Transverse colon (tissue), 4 donors: ENCODE measurements around the gene NLRP5. TPM values are rescaled to one million over a fixed set of nuclear protein-coding genes. Genes with fewer than 3 reads are reported as not detected.
"Not testable (repeated sequence)": the region's sequence is repeated elsewhere in the genome, so short reads cannot be mapped to it uniquely, and the experiment has no call there.

ENCODE experiments used
- DNase-seq: peaks from one replicate; pipeline ENCODE4 v3.0.0-alpha.2; 2019
- H3K27ac ChIP-seq, 4 donors: fragments of 200-600 bp; sonication (generic); 2 replicates each; pipeline ENCODE4 v1.5.1; 2016 to 2018; ENCODE audit warnings: inconsistent platforms in 4 of 4
- H3K27me3 ChIP-seq: fragments of 200-600 bp; sonication (generic); 2 replicates; pipeline ENCODE4 v1.5.1; 2017; ENCODE audit warnings: inconsistent platforms
- H3K36me3 ChIP-seq, 4 donors: fragments of 200-600 bp; sonication (generic); 2 replicates each; pipeline ENCODE4 v1.5.1; 2017 to 2019; ENCODE audit warnings: inconsistent platforms in 4 of 4
- H3K4me1 ChIP-seq, 4 donors: fragments of 200-600 bp; sonication (generic); 2 replicates each; pipeline ENCODE4 v1.5.1; 2017 to 2020; ENCODE audit warnings: inconsistent platforms in 4 of 4
- H3K4me3 ChIP-seq, 4 donors: fragments of 200-600 bp; sonication (generic); 1 replicate in 1 of 4; 2 replicates in 3 of 4; pipeline versions ENCODE4 v1.5.1 to v1.6.1; 2017 to 2019; ENCODE audit warnings: inconsistent platforms in 4 of 4
- H3K9me3 ChIP-seq, 2 donors: fragments of 200-600 bp; sonication (generic); 2 replicates each; pipeline ENCODE4 v1.5.1; 2017 to 2019; ENCODE audit warnings: inconsistent platforms in 2 of 2
- EP300 ChIP-seq: sonication (generic); formaldehyde crosslinking; IDR thresholded peaks from one replicate; pipeline ENCODE4 v1.6.1; 2017; ENCODE audit warnings: antibody characterized with exemption, low read depth
- POLR2A ChIP-seq: fragments of 450-650 bp; IDR thresholded peaks from one replicate; pipeline ENCODE4 v1.6.1; 2016; ENCODE audit warnings: antibody characterized with exemption, mild to moderate bottlenecking, moderate library complexity
- POLR2AphosphoS5 ChIP-seq, 3 donors: sonication (generic); formaldehyde crosslinking; IDR thresholded peaks; one replicate each; pipeline ENCODE4 v1.6.1; 2016; ENCODE audit warnings: antibody characterized with exemption in 3 of 3
- WGBS, 2 donors: methylation state at CpG; one replicate each; pipeline ENCODE4 v1.1.5; 2018; ENCODE audit warnings: low coverage in 1 of 2; 5-methylcytosine and 5-hydroxymethylcytosine counted together
- in situ Hi-C, 4 donors: fragments of 200-750 bp; cut with MboI; loops; one replicate each; pipeline versions ENCODE4 v1.15.0 to v1.15.1; 2017; ENCODE audit warnings: low sequenced_read_pairs in 3 of 4, low pct_ligation_motif_present in 1 of 4, low pct_unique_long_range_greater_than_20kb in 1 of 4
- intact Hi-C: fragments of 100-400 bp; cut with DNase I; formaldehyde crosslinking; loops from one replicate; pipeline ENCODE4 v1.15.1; 2023; ENCODE audit warnings: low total_unique reads
- total RNA-seq, 4 donors: library from RNA; depleted of rRNA; stranded (reverse); fragments of >200 nt; gene quantifications; one replicate each; pipeline ENCODE4 v1.1.0, GENCODE V29; 2016
- TF ChIP-seq, protein P1 (sequence below), 5 experiments: fragments of 200-600 bp in 3 of 5; fragments of 450-650 bp in 2 of 5; sonication (generic) in 3 of 5; IDR thresholded peaks; 1 replicate in 2 of 5; 2 replicates in 3 of 5; pipeline ENCODE4 v1.5.1; 2016 to 2017; ENCODE audit warnings: antibody characterized with exemption in 5 of 5, inconsistent platforms in 3 of 5, mild to moderate bottlenecking in 2 of 5, moderate library complexity in 1 of 5

NLRP5 gene
- total RNA-seq, 4 donors from 2014 or later, result not detected

DNA sequence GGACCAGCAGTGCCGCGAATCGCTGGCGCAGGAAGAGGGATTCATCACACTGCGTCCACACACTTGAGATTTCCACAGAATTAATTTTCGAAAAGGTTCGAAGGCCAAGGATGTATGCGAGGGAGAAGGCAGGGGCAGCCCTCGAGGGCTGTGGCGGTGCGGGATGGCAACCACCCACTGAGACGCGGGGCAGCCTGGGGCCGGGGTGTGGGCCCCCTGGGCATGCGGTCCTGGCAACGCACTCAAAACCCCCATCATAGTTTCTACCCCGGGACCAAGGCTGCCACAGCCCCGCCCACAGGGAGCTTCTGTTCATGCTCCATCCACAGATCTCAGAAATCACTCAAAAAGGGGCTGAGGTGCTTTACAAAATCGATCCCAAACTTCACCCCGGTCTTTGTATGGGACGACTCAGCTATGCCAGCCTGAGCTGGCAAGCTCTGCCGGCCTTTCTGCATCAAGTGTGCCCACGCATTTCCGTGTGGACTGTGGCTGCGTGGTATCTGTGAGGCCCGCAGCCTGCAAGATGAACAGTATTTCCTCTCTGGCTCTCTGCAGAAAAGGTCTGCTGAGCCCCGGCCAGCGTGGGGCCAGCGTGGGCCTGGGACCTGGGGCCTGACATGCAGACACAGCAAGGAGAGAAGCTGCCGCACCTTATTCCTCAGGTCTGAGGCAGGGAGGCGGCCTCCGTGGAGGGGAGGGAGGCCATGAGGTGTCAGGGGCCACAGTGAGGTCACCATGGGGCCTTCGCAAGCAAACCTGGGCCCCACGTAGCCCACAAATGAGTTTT, 115.4 kb downstream of the NLRP5 start:
- no peaks in the 10 kb centered on the region for H3K9me3 ChIP-seq
- H3K4me1 ChIP-seq, result peaks cover 11 to 25% (median 23%) of the 10 kb centered on the region in 4 donors
- no peak for TF ChIP-seq POLR2A
- peaks cover 0 to 14% (median 5%) of the 10 kb centered on the region in 4 donors for H3K36me3 ChIP-seq
- no peaks in the 10 kb centered on the region for H3K27me3 ChIP-seq
- H3K27ac ChIP-seq, result no peak overlapping the region
- no peak overlapping the region for H3K4me3 ChIP-seq
- in situ Hi-C loops, result no loop called here
- intact Hi-C loops, result loop anchor here (5.0 kb wide), 1 partner anchor 1305 kb away; no protein-coding TSS in a partner anchor
- WGBS, 2 donors, result 88 to 100% methylated on average over 3 to 30 of the region's 34 CpGs
- no peak for DNase-seq

DNA sequence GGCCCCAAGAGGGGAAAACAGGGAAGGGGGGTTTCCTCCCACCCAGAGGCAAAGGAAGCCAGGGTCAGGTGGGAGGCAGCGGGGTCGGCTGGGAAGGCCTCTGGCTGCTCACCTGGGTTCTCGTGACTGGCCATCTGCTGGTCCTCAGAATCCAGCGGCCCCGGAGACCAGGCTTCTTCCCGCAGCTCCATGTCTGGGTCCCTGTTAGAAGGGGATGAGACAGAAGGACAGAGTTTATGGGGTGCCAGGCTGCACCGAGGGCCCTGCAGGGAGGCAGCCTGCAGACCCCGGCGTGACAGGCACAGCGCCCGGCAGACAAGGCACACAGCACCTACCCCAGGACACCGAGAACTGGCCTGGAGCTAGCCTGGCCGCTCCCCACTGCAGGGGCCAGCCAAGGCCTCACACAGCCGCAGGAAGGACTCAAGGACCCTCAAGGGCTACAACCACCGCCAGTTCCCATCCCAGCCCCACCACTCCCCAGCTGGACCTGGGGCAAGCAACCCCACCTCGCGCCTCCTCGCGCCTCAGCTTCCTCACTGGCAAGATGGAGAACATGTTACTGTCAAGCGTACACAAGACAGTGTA, 116.5 kb downstream of the NLRP5 start:
- no peaks in the 10 kb centered on the region for H3K9me3 ChIP-seq
- peaks cover 22 to 35% (median 33%) of the 10 kb centered on the region in 4 donors for H3K4me1 ChIP-seq
- in situ Hi-C loops, result no loop called here
- no peak for TF ChIP-seq POLR2AphosphoS5 (IDR thresholded peaks at IDR 0.05)
- no peak overlapping the region for H3K27ac ChIP-seq
- no peak for DNase-seq
- H3K4me3 ChIP-seq, result no peak overlapping the region
- H3K27me3 ChIP-seq, result no peaks in the 10 kb centered on the region
- intact Hi-C loops, result loop anchor here (5.0 kb wide), 1 partner anchor 1306 kb away; no protein-coding TSS in a partner anchor
- peaks cover 0 to 14% (median 5%) of the 10 kb centered on the region in 4 donors for H3K36me3 ChIP-seq
- WGBS, 2 donors, result 89% methylated on average over 20 of the region's 20 CpGs; no CpG with 5 or more reads in 1 of the 2 donors

DNA sequence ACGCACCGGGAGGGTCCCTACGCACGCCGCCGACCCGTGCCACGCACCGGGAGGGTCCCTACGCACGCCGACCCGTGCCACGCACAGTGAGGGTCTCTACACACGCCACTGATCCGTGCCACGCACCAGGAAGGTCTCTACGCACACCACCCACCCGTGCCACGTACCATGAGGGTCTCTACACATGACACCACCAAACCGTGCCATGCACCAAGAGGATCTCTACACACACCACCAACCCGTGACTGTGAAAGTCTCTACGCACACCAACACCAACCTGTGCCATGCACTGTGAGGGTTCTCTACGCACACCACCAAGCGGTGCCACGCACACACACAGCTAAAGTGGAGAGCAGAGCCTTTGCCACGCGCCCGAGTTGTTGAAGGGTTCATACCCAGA, 117.8 kb downstream of the NLRP5 start:
- Histone ChIP-seq H3K9me3 (no peaks in the 10 kb centered on the region), H3K36me3 (peaks cover 0 to 14% (median 4%) of the 10 kb centered on the region in 4 donors), H3K27ac (peak overlapping the region; percentile 84 to 92 (median 90)), H3K4me1 (peaks cover 34 to 48% (median 46%) of the 10 kb centered on the region in 4 donors), H3K4me3 (peak overlapping the region in 1 of 4 donors; percentile 37), H3K27me3 (no peaks in the 10 kb centered on the region)
- TF ChIP-seq POLR2A (no peak), POLR2AphosphoS5 (IDR thresholded peaks at IDR 0.05) (no peak), EP300 (no peak)
- TF ChIP-seq, protein P1, sequence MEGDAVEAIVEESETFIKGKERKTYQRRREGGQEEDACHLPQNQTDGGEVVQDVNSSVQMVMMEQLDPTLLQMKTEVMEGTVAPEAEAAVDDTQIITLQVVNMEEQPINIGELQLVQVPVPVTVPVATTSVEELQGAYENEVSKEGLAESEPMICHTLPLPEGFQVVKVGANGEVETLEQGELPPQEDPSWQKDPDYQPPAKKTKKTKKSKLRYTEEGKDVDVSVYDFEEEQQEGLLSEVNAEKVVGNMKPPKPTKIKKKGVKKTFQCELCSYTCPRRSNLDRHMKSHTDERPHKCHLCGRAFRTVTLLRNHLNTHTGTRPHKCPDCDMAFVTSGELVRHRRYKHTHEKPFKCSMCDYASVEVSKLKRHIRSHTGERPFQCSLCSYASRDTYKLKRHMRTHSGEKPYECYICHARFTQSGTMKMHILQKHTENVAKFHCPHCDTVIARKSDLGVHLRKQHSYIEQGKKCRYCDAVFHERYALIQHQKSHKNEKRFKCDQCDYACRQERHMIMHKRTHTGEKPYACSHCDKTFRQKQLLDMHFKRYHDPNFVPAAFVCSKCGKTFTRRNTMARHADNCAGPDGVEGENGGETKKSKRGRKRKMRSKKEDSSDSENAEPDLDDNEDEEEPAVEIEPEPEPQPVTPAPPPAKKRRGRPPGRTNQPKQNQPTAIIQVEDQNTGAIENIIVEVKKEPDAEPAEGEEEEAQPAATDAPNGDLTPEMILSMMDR (IDR thresholded peaks at IDR 0.05), result no peak
- intact Hi-C loops (loop anchor here (5.0 kb wide), 1 partner anchor 1307 kb away; no protein-coding TSS in a partner anchor), in situ Hi-C loops (no loop called here)
- WGBS, 2 donors, result 92 to 100% methylated on average over 2 to 27 of the region's 29 CpGs
- DNase-seq, result no peak

DNA sequence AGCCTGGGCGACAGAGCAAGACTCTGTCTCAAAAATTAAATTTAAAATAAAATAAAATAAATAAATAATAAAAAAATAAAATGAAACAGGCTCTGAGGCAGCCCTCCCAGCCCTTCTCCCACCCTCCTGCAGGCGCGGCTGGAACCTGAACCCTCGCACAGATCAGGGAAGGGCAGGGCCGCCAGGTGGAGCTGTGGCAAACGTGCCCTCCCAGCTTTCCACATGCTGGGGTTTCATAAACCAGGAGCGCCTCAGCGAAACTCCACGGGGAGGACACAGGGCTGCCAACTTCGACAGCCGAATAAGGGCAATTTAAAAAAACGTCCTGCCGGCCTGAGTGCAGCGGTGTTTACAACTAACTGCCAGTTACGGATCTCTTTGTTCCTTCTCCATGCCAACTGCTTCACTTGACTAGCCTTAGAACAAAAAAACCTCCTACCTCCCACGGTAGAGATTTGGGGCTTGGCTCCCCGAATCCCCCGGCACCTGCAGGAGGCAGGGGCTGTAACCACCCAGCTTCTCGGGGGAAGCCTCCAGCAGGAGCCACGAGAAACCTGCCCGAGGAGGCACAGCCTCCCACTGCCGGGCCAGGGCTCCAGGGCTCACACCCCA, 118.6 kb downstream of the NLRP5 start:
- TF ChIP-seq POLR2A, result peak; percentile 24
- no peak for TF ChIP-seq EP300
- TF ChIP-seq POLR2AphosphoS5 (IDR thresholded peaks at IDR 0.05), result peak; percentile 47 to 63 (median 63)
- TF ChIP-seq, protein P1 (IDR thresholded peaks at IDR 0.05), result peak; percentile 73 to 92 (median 83)
- Histone ChIP-seq H3K36me3 (peaks cover 0 to 14% (median 4%) of the 10 kb centered on the region in 4 donors), H3K4me1 (peaks cover 39 to 56% (median 49%) of the 10 kb centered on the region in 4 donors), H3K27me3 (no peaks in the 10 kb centered on the region), H3K27ac (peak overlapping the region; percentile 84 to 92 (median 90)), H3K4me3 (peak overlapping the region in 3 of 4 donors; percentile 19 to 37 (median 22)), H3K9me3 (no peaks in the 10 kb centered on the region)
- intact Hi-C loops, result no loop called here
- WGBS, 2 donors, result 20 to 25% methylated on average over 7 to 22 of the region's 22 CpGs
- in situ Hi-C loops, result no loop called here
- DNase-seq, result peak; percentile 89

DNA sequence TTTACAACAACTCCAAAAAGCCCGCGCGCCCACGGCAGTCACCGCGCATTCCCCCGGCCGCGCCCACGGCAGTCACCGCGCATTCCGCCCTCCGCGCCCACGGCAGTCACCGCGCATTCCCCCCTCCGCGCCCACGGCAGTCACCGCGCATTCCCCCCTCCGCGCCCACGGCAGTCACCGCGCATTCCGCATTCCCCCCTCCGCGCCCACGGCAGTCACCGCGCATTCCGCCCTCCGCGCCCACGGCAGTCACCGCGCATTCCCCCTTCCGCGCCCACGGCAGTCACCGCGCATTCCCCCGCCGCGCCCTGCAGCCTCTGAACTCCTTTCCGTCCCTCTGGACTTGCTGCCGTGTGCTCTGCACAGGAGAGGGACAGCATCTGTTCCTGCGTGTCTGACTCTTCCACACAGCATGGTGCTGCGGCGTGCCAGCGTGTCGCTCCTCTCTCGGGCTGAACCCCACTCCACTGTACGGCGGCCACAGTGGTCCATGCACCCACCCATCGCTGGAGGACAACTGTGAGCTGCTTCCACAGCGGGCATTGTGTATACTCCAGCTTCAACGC, 119.3 kb downstream of the NLRP5 start:
- 66 to 79% methylated on average over 28 to 61 of the region's 61 CpGs for WGBS, 2 donors
- H3K9me3 ChIP-seq, in situ Hi-C loops, H3K27me3 ChIP-seq, DNase-seq, intact Hi-C loops: not testable (repeated sequence)
- Histone ChIP-seq H3K4me1 (peaks cover 46 to 63% (median 56%) of the 10 kb centered on the region in 4 donors), H3K27ac (peak overlapping the region; percentile 84 to 92 (median 90)), H3K36me3 (peaks cover 0 to 14% (median 4%) of the 10 kb centered on the region in 4 donors), H3K4me3 (peak overlapping the region in 3 of 4 donors; percentile 19 to 37 (median 22))
